DOHH2 (cell line): ENCODE results near the gene MVK.
A peak's percentile ranks its signal among the peaks of the same experiment; 100 is the strongest.

Experiments
- H3F3A ChIP-seq: fragments of 200-600 bp; sonication (generic), shearing (Covaris generic); 2 replicates; pipeline ENCODE4 v1.6.0; 2016; ENCODE audit warnings: antibody characterized with exemption, mild to moderate bottlenecking; ENCODE audit not compliant: control insufficient read depth, insufficient read depth
- H3K27ac ChIP-seq: fragments of 200-600 bp; sonication (generic); 2 replicates; pipeline ENCODE4 v1.5.1; 2014; ENCODE audit warnings: low read depth, mild to moderate bottlenecking, low read length, moderate library complexity
- H3K27me3 ChIP-seq: fragments of 200-600 bp; sonication (generic); 2 replicates; pipeline ENCODE4 v1.6.1; 2014; ENCODE audit warnings: mild to moderate bottlenecking, low read length, mixed read lengths; ENCODE audit not compliant: control insufficient read depth
- H3K36me3 ChIP-seq: fragments of 200-600 bp; sonication (generic); 2 replicates; pipeline ENCODE4 v1.6.1; 2014; ENCODE audit warnings: mild to moderate bottlenecking, low read length, moderate library complexity, mixed read lengths; ENCODE audit not compliant: control insufficient read depth
- H3K4me1 ChIP-seq: fragments of 200-600 bp; sonication (generic); 2 replicates; pipeline ENCODE4 v1.6.1; 2014; ENCODE audit warnings: mild to moderate bottlenecking, low read length, mixed read lengths; ENCODE audit not compliant: control insufficient read depth
- H3K4me2 ChIP-seq: fragments of 200-600 bp; sonication (generic); 2 replicates; pipeline ENCODE4 v1.6.0; 2014; ENCODE audit warnings: mild to moderate bottlenecking, low read length, moderate library complexity
- H3K4me3 ChIP-seq: fragments of 200-600 bp; sonication (generic); 2 replicates; pipeline ENCODE4 v1.5.1; 2014; ENCODE audit warnings: mild to moderate bottlenecking, low read length, mixed read lengths
- H3K79me2 ChIP-seq: fragments of 200-600 bp; sonication (generic); 2 replicates; pipeline ENCODE4 v1.6.1; 2014; ENCODE audit warnings: mild to moderate bottlenecking, low read length, mixed read lengths; ENCODE audit not compliant: control insufficient read depth
- H3K9me2 ChIP-seq: fragments of 200-600 bp; sonication (generic); replicated peaks from 2 replicates; pipeline ENCODE4 v1.6.1; 2014; ENCODE audit warnings: mild to moderate bottlenecking, low read length, mixed read lengths; ENCODE audit not compliant: control insufficient read depth
- H3K9me3 ChIP-seq: fragments of 200-600 bp; sonication (generic); 2 replicates; pipeline ENCODE4 v1.6.1; 2014; ENCODE audit warnings: antibody characterized with exemption, low read length, mixed read lengths; ENCODE audit not compliant: control insufficient read depth, insufficient read depth
- H4K20me1 ChIP-seq: fragments of 200-600 bp; sonication (generic); 2 replicates; pipeline ENCODE4 v1.6.0; 2014; ENCODE audit warnings: low read depth, mild to moderate bottlenecking, antibody characterized with exemption, low read length, moderate library complexity; ENCODE audit not compliant: control insufficient read depth, insufficient read depth
- EZH2phosphoT487 ChIP-seq: fragments of 200-600 bp; sonication (generic); IDR thresholded peaks from 2 replicates; pipeline ENCODE4 v1.6.1; 2017; ENCODE audit warnings: borderline replicate concordance, mild to moderate bottlenecking, antibody characterized with exemption, low read length, moderate library complexity, mixed read lengths
- TF ChIP-seq, protein P1 (sequence below): fragments of 200-600 bp; sonication (generic); IDR thresholded peaks from one replicate; pipeline ENCODE4 v1.5.1; 2014; ENCODE audit warnings: antibody characterized with exemption, mild to moderate bottlenecking, low read depth, low read length; ENCODE audit not compliant: poor library complexity, severe bottlenecking

The MVK gene

DNA sequence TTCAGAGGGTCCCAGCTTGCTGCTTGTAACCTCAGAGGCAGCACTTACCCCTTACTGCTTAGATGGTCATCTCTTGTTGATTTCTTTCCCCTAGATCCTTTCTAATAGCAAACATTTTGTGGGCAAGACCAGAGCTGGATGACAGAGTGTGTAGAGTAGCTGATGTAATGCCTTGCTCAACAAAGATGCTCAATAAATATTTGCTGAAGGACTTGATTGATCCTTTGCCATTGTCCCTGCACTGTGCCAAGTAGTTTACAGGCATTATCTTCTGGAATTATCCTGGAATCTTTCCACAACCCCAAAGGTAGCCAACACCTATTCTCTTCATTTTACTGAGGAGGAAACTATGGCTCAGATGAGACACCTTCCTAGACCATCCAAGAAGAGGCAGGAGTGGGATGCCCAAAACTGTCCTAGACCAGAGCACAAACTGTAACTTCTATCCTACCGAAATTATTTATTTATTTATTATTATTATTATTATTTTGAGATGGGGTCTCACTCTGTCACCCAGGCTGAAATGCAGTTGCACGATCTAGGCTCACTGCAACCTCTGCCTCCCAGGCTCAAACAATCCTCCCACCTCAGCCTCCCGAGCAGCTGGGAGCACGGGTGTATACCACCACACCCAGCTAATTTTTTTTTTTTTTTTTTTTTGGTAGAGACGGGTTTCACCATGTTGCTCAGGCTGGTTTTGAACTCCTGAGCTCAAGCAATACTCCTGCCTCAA is 1.7 kb upstream of the MVK start:
- H3K27me3 ChIP-seq, result no peaks in the 10 kb centered on the region
- no peaks in the 10 kb centered on the region; the same call in 1 of the 2 replicates for H3F3A ChIP-seq
- H3K36me3 ChIP-seq, result peaks cover 85% of the 10 kb centered on the region
- H3K79me2 ChIP-seq, result peaks cover 49% of the 10 kb centered on the region
- peak overlapping the region; percentile 98 for H3K4me3 ChIP-seq
- H4K20me1 ChIP-seq, result no peaks in the 10 kb centered on the region
- no peaks in the 10 kb centered on the region for H3K9me2 ChIP-seq
- H3K4me1 ChIP-seq, result peaks cover 25% of the 10 kb centered on the region
- H3K27ac ChIP-seq, result peak overlapping the region; percentile 78
- peak overlapping the region; percentile 82 for H3K4me2 ChIP-seq
- TF ChIP-seq EZH2phosphoT487, result no peak
- TF ChIP-seq, protein P1, sequence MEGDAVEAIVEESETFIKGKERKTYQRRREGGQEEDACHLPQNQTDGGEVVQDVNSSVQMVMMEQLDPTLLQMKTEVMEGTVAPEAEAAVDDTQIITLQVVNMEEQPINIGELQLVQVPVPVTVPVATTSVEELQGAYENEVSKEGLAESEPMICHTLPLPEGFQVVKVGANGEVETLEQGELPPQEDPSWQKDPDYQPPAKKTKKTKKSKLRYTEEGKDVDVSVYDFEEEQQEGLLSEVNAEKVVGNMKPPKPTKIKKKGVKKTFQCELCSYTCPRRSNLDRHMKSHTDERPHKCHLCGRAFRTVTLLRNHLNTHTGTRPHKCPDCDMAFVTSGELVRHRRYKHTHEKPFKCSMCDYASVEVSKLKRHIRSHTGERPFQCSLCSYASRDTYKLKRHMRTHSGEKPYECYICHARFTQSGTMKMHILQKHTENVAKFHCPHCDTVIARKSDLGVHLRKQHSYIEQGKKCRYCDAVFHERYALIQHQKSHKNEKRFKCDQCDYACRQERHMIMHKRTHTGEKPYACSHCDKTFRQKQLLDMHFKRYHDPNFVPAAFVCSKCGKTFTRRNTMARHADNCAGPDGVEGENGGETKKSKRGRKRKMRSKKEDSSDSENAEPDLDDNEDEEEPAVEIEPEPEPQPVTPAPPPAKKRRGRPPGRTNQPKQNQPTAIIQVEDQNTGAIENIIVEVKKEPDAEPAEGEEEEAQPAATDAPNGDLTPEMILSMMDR, result no peak
- H3K9me3 ChIP-seq, result no peaks in the 10 kb centered on the region

DNA sequence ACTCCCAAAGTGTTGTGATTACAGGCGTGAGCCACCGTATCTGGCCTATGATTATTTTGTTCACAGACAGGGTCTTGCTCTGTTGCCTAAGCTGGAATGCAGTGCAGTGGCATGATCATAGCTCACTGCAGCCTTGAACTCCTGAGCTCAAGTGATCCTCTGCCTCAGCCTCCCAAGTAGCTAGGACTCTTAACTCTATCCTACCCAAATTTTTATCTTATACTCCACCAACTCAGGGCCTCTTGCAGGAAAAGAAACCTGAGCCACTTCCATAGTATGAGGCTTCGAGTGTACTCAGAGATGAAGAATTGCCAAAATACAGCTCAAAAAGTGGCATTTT is 1.1 kb upstream of the MVK start:
- Histone ChIP-seq H3K27ac (peak overlapping the region; percentile 78), H3K36me3 (peaks cover 85% of the 10 kb centered on the region), H3K79me2 (peaks cover 51% of the 10 kb centered on the region), H3K4me1 (peaks cover 25% of the 10 kb centered on the region), H3K9me3 (no peaks in the 10 kb centered on the region), H3K4me3 (peak overlapping the region; percentile 98), H3F3A (no peaks in the 10 kb centered on the region; the same call in 1 of the 2 replicates), H3K27me3 (no peaks in the 10 kb centered on the region), H3K9me2 (no peaks in the 10 kb centered on the region), H3K4me2 (peak overlapping the region; percentile 82), H4K20me1 (no peaks in the 10 kb centered on the region)
- no peak for TF ChIP-seq EZH2phosphoT487
- TF ChIP-seq, protein P1, result no peak

DNA sequence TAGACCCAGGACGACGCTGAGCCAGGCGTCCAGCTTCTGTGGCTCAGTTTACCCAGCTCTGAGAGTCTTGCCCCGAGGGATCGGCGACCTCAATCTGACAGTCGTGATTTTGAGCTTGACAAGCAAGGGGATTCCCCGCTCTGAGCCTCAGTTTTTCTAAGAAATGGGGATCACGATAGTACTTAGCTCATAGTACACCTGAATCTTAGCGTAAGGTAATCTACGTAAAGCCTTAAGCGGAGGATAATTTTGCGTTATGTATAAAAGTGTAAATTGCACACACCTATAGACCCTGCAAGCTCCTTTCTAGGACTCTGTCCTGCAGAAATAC is 285 bp downstream of the MVK start:
- Histone ChIP-seq H3K4me1 (peaks cover 25% of the 10 kb centered on the region), H3K9me2 (no peaks in the 10 kb centered on the region), H3F3A (no peaks in the 10 kb centered on the region; the same call in 1 of the 2 replicates), H3K79me2 (peaks cover 53% of the 10 kb centered on the region), H3K36me3 (peaks cover 85% of the 10 kb centered on the region), H3K9me3 (no peaks in the 10 kb centered on the region), H3K4me3 (peak overlapping the region; percentile 98), H3K4me2 (peak overlapping the region; percentile 94), H4K20me1 (no peaks in the 10 kb centered on the region; the same call in 1 of the 2 replicates), H3K27ac (peak overlapping the region; percentile 59), H3K27me3 (no peaks in the 10 kb centered on the region)
- no peak for TF ChIP-seq EZH2phosphoT487
- TF ChIP-seq, protein P1, result no peak
